HEK293 (cell line): ENCODE measurements around the gene SRL.

ENCODE experiments used
- ZNF280D ChIP-seq: fragments of 450-650 bp; formaldehyde crosslinking; IDR thresholded peaks from 2 replicates; pipeline ENCODE4 v1.5.1; 2016; ENCODE audit warnings: missing biosample characterization, missing genetic modification characterization
- ZNF311 ChIP-seq: fragments of 450-650 bp; formaldehyde crosslinking; IDR thresholded peaks from 2 replicates; pipeline ENCODE4 v1.5.1; 2017; ENCODE audit warnings: missing biosample characterization, missing genetic modification characterization, borderline replicate concordance
- ZNF416 ChIP-seq: fragments of 450-650 bp; formaldehyde crosslinking; IDR thresholded peaks from 2 replicates; pipeline ENCODE4 v1.5.1; 2016; ENCODE audit warnings: missing biosample characterization, missing genetic modification characterization
- ZNF660 ChIP-seq: fragments of 450-650 bp; IDR thresholded peaks from 2 replicates; pipeline ENCODE4 v1.5.1; 2018; ENCODE audit warnings: missing biosample characterization, mild to moderate bottlenecking, missing genetic modification characterization
- ZNF768 ChIP-seq: fragments of 450-650 bp; formaldehyde crosslinking; IDR thresholded peaks from 2 replicates; pipeline ENCODE4 v1.5.1; 2018; ENCODE audit warnings: missing biosample characterization, mild to moderate bottlenecking, missing genetic modification characterization
- ZNF776 ChIP-seq: fragments of 450-650 bp; formaldehyde crosslinking; IDR thresholded peaks from 2 replicates; pipeline ENCODE4 v1.5.0; 2017; ENCODE audit warnings: missing biosample characterization, missing genetic modification characterization, borderline replicate concordance
- TF ChIP-seq, protein P1 (sequence below): fragments of 450-650 bp; formaldehyde crosslinking; IDR thresholded peaks from 2 replicates; pipeline ENCODE4 v1.5.1; 2016; ENCODE audit warnings: missing biosample characterization, missing genetic modification characterization

DNA sequence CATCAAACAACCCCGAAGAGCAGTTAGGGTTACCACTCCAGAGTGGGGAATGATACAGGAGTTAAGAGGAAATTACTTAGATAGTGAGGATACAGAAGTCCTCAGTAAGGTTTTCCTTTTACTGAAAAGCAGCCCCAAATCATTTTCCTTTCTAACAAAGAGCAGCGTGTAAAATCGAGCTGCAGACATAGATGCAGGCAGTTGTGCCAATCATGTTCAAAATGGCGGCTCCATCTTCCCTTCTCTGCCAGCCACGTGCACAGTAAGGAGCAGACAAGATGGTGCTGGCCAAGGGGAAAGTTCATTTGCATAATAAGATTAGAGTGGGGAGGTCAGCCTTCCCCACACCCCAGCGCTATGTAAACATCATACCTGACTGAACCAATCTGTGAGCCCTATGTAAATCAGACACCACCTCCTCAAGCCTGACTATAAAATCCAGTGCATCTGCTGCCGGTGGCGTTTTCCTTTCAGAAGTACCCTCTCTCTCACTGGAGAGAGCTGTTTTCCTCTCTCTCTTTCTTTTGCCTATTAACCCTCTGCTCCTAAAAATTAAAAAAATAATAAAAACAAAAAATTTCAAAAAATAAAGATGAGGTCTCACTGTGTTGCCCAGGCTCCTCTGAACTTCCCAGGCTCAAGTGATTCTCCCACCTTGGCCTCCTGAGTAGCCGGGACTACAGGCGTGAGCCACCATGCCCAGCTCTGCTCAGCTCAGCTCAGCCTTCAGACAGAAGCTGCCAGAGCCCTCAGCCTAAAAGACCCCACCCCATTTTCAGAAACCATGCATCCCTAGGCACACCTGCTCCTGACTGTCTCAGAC, 2.6 kb upstream of the SRL start:
- TF ChIP-seq ZNF311 (tag by site-specific recombination): no peak
- no peak for TF ChIP-seq ZNF768 (tag by site-specific recombination)
- TF ChIP-seq ZNF416 (tag by site-specific recombination): no peak
- no peak for TF ChIP-seq ZNF660 (tag by site-specific recombination)
- TF ChIP-seq ZNF280D (tag by site-specific recombination): no peak
- TF ChIP-seq, protein P1, sequence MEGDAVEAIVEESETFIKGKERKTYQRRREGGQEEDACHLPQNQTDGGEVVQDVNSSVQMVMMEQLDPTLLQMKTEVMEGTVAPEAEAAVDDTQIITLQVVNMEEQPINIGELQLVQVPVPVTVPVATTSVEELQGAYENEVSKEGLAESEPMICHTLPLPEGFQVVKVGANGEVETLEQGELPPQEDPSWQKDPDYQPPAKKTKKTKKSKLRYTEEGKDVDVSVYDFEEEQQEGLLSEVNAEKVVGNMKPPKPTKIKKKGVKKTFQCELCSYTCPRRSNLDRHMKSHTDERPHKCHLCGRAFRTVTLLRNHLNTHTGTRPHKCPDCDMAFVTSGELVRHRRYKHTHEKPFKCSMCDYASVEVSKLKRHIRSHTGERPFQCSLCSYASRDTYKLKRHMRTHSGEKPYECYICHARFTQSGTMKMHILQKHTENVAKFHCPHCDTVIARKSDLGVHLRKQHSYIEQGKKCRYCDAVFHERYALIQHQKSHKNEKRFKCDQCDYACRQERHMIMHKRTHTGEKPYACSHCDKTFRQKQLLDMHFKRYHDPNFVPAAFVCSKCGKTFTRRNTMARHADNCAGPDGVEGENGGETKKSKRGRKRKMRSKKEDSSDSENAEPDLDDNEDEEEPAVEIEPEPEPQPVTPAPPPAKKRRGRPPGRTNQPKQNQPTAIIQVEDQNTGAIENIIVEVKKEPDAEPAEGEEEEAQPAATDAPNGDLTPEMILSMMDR: no peak
- TF ChIP-seq ZNF776 (tag by site-specific recombination): no peak
